ENCODE measurements around the gene AOAH. TPM values are rescaled to one million over a fixed set of nuclear protein-coding genes. Genes with fewer than 3 reads are reported as not detected.

Gene AOAH
- total RNA-seq, 4 donors from 2014 or later, result 0.17 to 1.8 (median 1.6) TPM

- in situ Hi-C loops (cut with MboI; ENCODE audit: low sequenced_read_pairs in 4 of 4), result no loop called here
- no peak overlapping the region for H3K27ac ChIP-seq
- intact Hi-C loops (cut with DNase I; ENCODE audit: low total_unique reads), result no loop called here
- no peaks in the 10 kb centered on the region for H3K9me3 ChIP-seq
- no peaks in the 10 kb centered on the region for H3K4me1 ChIP-seq
- DNase-seq (no peak), ATAC-seq (no peak)
- H3K36me3 ChIP-seq, result no peaks in the 10 kb centered on the region
- H3K4me3 ChIP-seq, result no peak overlapping the region
- no peaks in the 10 kb centered on the region for H3K27me3 ChIP-seq
- TF ChIP-seq CTCF (IDR thresholded peaks at IDR 0.05 in 4 of 5, conservative IDR thresholded peaks at IDR 0.05 in 1 of 5) (no peak), POLR2A (IDR thresholded peaks at IDR 0.05) (no peak)
Measured at GRCh38 chr7:36736090-36736898, 12.0 kb upstream of the AOAH start.

- Histone ChIP-seq H3K4me3 (no peak overlapping the region), H3K27me3 (no peaks in the 10 kb centered on the region), H3K27ac (no peak overlapping the region), H3K9me3 (no peaks in the 10 kb centered on the region), H3K4me1 (no peaks in the 10 kb centered on the region), H3K36me3 (no peaks in the 10 kb centered on the region)
- TF ChIP-seq CTCF (IDR thresholded peaks at IDR 0.05 in 4 of 5, conservative IDR thresholded peaks at IDR 0.05 in 1 of 5) (no peak), POLR2A (IDR thresholded peaks at IDR 0.05) (no peak)
- ATAC-seq, result no peak
- in situ Hi-C loops (cut with MboI; ENCODE audit: low sequenced_read_pairs in 4 of 4) (no loop called here), intact Hi-C loops (cut with DNase I; ENCODE audit: low total_unique reads) (no loop called here)
- no peak for DNase-seq
Measured at GRCh38 chr7:36735172-36735571, 10.9 kb upstream of the AOAH start.

- H3K9me3 ChIP-seq, result no peaks in the 10 kb centered on the region
- H3K36me3 ChIP-seq, result no peaks in the 10 kb centered on the region
- ATAC-seq (no peak), DNase-seq (no peak)
- intact Hi-C loops (cut with DNase I; ENCODE audit: low total_unique reads) (no loop called here), in situ Hi-C loops (cut with MboI; ENCODE audit: low sequenced_read_pairs in 4 of 4) (no loop called here)
- no peak for TF ChIP-seq CTCF (IDR thresholded peaks at IDR 0.05 in 4 of 5, conservative IDR thresholded peaks at IDR 0.05 in 1 of 5)
- no peak for TF ChIP-seq POLR2A (IDR thresholded peaks at IDR 0.05)
- H3K27ac ChIP-seq, result no peak overlapping the region
- no peaks in the 10 kb centered on the region for H3K27me3 ChIP-seq
- no peaks in the 10 kb centered on the region for H3K4me1 ChIP-seq
- H3K4me3 ChIP-seq, result no peak overlapping the region
Measured at GRCh38 chr7:36734731-36735130, 10.4 kb upstream of the AOAH start.

- ATAC-seq (no peak), DNase-seq (no peak)
- no peak overlapping the region for H3K4me3 ChIP-seq
- H3K36me3 ChIP-seq, result no peaks in the 10 kb centered on the region
- H3K4me1 ChIP-seq, result no peaks in the 10 kb centered on the region
- no peak overlapping the region for H3K27ac ChIP-seq
- no peak for TF ChIP-seq CTCF (IDR thresholded peaks at IDR 0.05 in 4 of 5, conservative IDR thresholded peaks at IDR 0.05 in 1 of 5)
- no peak for TF ChIP-seq POLR2A (IDR thresholded peaks at IDR 0.05)
- intact Hi-C loops (cut with DNase I; ENCODE audit: low total_unique reads), result no loop called here
- H3K9me3 ChIP-seq, result no peaks in the 10 kb centered on the region
- in situ Hi-C loops (cut with MboI; ENCODE audit: low sequenced_read_pairs in 4 of 4), result no loop called here
- H3K27me3 ChIP-seq, result no peaks in the 10 kb centered on the region
Measured at GRCh38 chr7:36733411-36733810, 9.1 kb upstream of the AOAH start.

GRCh38 chr7:36732806-36733205 lies 8.5 kb upstream of the AOAH start:
- no peaks in the 10 kb centered on the region for H3K36me3 ChIP-seq
- intact Hi-C loops (cut with DNase I; ENCODE audit: low total_unique reads), result no loop called here
- no peaks in the 10 kb centered on the region for H3K4me1 ChIP-seq
- DNase-seq, result no peak
- no peak overlapping the region for H3K27ac ChIP-seq
- H3K4me3 ChIP-seq, result no peak overlapping the region
- ATAC-seq, result no peak
- no peak for TF ChIP-seq CTCF (IDR thresholded peaks at IDR 0.05 in 4 of 5, conservative IDR thresholded peaks at IDR 0.05 in 1 of 5)
- TF ChIP-seq POLR2A (IDR thresholded peaks at IDR 0.05), result no peak
- no peaks in the 10 kb centered on the region for H3K9me3 ChIP-seq
- no peaks in the 10 kb centered on the region for H3K27me3 ChIP-seq
- in situ Hi-C loops (cut with MboI; ENCODE audit: low sequenced_read_pairs in 4 of 4), result no loop called here
